ENCODE data around the gene MTHFSD. TPM values are rescaled to one million over a fixed set of nuclear protein-coding genes. Genes with fewer than 3 reads are reported as not detected.

MTHFSD gene
- total RNA-seq (2014; rRNA removed; shearing (Covaris generic)) = 14.6 and 23.3 TPM in 2 replicates

GRCh38 chr16:86554917-86555703, at the start of gene MTHFSD:
Gene MTHFSD, minus strand, starts transcription at chr16:86555235. Its CDS starts 51 bp downstream, at chr16:86555184.

GRCh38 chr16:86578061-86578599, 23.1 kb upstream of the MTHFSD start, which contains the start of gene FOXL1:
Gene FOXL1, plus strand, starts transcription at chr16:86578549. Its CDS starts 175 bp downstream, at chr16:86578724.

GRCh38 chr16:86566601-86566965, 11.5 kb upstream of the MTHFSD start, which contains the start of gene FOXC2:
Gene FOXC2, plus strand, starts transcription at chr16:86566829. Its CDS starts 507 bp downstream, at chr16:86567336.

GRCh38 chr16:86510465-86511261, 44.4 kb downstream of the MTHFSD start, which contains the start of gene FOXF1:
Gene FOXF1, plus strand, starts transcription at chr16:86510527. Its CDS starts 43 bp downstream, at chr16:86510570.

Other genes with a start within 250 kb of the MTHFSD start
- gene FOXF1, start 44.7 kb downstream of the MTHFSD start, total RNA-seq (2014; rRNA removed; shearing (Covaris generic)) = 1.1 TPM in 2 replicates
- 6.9 and 9.2 TPM in 2 replicates for gene FOXC2, start 11.6 kb upstream of the MTHFSD start, total RNA-seq (2014; rRNA removed; shearing (Covaris generic))
- gene FOXL1, start 23.3 kb upstream of the MTHFSD start, total RNA-seq (2014; rRNA removed; shearing (Covaris generic)) = 3.6 and 3.9 TPM in 2 replicates

Data from A375 (cell line).